ENCODE measurements around the gene PCDH15. TPM values are rescaled to one million over a fixed set of nuclear protein-coding genes. Genes with fewer than 3 reads are reported as not detected.

Gene PCDH15
- total and polyA plus RNA-seq, 2 experiments from 2014 or later, result 0.29 to 0.66 TPM

DNA sequence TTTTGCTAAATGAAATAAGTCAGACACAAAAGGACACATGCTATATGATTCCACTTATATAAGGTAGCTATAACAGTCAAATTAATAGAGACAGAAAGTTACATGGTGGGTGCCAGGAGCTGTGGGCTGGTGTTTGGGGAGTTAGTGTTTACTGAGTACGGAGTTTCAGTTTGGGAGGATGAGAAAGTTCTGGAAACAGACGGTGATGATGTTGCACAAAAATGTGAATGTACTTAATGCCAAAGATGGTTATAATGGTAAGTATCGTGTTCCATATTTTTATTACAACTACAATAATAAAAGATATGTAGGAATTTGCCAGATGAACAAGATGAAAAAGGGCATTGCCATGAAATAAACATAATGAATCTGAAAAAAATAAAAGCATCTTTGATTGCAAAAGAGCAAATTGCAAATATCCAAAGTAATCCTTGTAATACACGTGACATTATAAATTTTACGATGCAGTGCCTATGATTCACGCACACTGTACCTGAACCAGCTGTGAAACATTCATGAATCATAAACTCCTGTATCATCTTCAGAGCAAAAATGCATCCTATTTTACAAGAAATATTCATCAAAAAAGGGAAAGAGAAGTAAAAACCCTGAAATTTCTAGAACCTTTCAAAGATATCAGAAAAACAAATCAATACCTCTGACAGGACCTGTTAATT is 676.7 kb downstream of the PCDH15 start (continued):
- TF ChIP-seq, protein P1, sequence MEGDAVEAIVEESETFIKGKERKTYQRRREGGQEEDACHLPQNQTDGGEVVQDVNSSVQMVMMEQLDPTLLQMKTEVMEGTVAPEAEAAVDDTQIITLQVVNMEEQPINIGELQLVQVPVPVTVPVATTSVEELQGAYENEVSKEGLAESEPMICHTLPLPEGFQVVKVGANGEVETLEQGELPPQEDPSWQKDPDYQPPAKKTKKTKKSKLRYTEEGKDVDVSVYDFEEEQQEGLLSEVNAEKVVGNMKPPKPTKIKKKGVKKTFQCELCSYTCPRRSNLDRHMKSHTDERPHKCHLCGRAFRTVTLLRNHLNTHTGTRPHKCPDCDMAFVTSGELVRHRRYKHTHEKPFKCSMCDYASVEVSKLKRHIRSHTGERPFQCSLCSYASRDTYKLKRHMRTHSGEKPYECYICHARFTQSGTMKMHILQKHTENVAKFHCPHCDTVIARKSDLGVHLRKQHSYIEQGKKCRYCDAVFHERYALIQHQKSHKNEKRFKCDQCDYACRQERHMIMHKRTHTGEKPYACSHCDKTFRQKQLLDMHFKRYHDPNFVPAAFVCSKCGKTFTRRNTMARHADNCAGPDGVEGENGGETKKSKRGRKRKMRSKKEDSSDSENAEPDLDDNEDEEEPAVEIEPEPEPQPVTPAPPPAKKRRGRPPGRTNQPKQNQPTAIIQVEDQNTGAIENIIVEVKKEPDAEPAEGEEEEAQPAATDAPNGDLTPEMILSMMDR (conservative IDR thresholded peaks at IDR 0.05; ENCODE audit: low read depth in 2 of 2), result no peak
- TF ChIP-seq, protein P2, sequence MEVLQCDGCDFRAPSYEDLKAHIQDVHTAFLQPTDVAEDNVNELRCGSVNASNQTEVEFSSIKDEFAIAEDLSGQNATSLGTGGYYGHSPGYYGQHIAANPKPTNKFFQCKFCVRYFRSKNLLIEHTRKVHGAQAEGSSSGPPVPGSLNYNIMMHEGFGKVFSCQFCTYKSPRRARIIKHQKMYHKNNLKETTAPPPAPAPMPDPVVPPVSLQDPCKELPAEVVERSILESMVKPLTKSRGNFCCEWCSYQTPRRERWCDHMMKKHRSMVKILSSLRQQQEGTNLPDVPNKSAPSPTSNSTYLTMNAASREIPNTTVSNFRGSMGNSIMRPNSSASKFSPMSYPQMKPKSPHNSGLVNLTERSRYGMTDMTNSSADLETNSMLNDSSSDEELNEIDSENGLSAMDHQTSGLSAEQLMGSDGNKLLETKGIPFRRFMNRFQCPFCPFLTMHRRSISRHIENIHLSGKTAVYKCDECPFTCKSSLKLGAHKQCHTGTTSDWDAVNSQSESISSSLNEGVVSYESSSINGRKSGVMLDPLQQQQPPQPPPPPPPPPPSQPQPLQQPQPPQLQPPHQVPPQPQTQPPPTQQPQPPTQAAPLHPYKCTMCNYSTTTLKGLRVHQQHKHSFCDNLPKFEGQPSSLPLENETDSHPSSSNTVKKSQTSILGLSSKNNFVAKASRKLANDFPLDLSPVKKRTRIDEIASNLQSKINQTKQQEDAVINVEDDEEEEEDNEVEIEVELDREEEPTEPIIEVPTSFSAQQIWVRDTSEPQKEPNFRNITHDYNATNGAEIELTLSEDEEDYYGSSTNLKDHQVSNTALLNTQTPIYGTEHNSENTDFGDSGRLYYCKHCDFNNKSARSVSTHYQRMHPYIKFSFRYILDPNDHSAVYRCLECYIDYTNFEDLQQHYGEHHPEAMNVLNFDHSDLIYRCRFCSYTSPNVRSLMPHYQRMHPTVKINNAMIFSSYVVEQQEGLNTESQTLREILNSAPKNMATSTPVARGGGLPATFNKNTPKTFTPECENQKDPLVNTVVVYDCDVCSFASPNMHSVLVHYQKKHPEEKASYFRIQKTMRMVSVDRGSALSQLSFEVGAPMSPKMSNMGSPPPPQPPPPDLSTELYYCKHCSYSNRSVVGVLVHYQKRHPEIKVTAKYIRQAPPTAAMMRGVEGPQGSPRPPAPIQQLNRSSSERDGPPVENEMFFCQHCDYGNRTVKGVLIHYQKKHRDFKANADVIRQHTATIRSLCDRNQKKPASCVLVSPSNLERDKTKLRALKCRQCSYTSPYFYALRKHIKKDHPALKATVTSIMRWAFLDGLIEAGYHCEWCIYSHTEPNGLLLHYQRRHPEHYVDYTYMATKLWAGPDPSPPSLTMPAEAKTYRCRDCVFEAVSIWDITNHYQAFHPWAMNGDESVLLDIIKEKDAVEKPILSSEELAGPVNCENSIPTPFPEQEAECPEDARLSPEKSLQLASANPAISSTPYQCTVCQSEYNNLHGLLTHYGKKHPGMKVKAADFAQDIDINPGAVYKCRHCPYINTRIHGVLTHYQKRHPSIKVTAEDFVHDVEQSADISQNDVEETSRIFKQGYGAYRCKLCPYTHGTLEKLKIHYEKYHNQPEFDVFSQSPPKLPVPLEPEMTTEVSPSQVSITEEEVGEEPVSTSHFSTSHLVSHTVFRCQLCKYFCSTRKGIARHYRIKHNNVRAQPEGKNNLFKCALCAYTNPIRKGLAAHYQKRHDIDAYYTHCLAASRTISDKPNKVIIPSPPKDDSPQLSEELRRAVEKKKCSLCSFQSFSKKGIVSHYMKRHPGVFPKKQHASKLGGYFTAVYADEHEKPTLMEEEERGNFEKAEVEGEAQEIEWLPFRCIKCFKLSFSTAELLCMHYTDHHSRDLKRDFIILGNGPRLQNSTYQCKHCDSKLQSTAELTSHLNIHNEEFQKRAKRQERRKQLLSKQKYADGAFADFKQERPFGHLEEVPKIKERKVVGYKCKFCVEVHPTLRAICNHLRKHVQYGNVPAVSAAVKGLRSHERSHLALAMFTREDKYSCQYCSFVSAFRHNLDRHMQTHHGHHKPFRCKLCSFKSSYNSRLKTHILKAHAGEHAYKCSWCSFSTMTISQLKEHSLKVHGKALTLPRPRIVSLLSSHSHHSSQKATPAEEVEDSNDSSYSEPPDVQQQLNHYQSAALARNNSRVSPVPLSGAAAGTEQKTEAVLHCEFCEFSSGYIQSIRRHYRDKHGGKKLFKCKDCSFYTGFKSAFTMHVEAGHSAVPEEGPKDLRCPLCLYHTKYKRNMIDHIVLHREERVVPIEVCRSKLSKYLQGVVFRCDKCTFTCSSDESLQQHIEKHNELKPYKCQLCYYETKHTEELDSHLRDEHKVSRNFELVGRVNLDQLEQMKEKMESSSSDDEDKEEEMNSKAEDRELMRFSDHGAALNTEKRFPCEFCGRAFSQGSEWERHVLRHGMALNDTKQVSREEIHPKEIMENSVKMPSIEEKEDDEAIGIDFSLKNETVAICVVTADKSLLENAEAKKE (CRISPR knock-in tag; IDR thresholded peaks at IDR 0.05), result no peak
- TF ChIP-seq EZH2 (IDR thresholded peaks at IDR 0.05; ENCODE audit: low read depth, unreplicated experiment), result no peak

- Histone ChIP-seq H3F3A (replicated peaks; ENCODE audit: low read depth) (no peaks in the 10 kb centered on the region), H2AFZ (no peak overlapping the region), H3K27me3 (ENCODE audit: insufficient read depth) (no peaks in the 10 kb centered on the region), H3K4me2 (no peak overlapping the region), H3K79me2 (replicated peaks; ENCODE audit: insufficient read depth) (no peaks in the 10 kb centered on the region), H3K4me3 (no peak overlapping the region), H3K4me1 (ENCODE audit: insufficient read depth) (no peaks in the 10 kb centered on the region), H3K36me3 (ENCODE audit: insufficient read depth) (no peaks in the 10 kb centered on the region), H4K20me1 (replicated peaks; ENCODE audit: insufficient read depth) (no peaks in the 10 kb centered on the region), H3K27ac (ENCODE audit: low read depth) (no peak overlapping the region), H3K9me2 (ENCODE audit: insufficient read depth) (peaks cover under 1% of the 10 kb centered on the region; the same call in 1 of the 2 replicates)
- DNase-seq (ENCODE audit: low spot score), result no peak
- H3K9me3 Mint-ChIP-seq, result peaks cover 21% of the 10 kb centered on the region
- peaks cover 17% of the 10 kb centered on the region; the same call in 2 of the 3 replicates for H3K36me3 Mint-ChIP-seq (ENCODE audit: low read depth)
- H3K4me3 Mint-ChIP-seq, result no peak overlapping the region
- no peak for ATAC-seq
- no peaks in the 10 kb centered on the region for H3K4me1 Mint-ChIP-seq
- peaks cover 2% of the 10 kb centered on the region for H3K27me3 Mint-ChIP-seq (ENCODE audit: insufficient read depth, low read depth, poor library complexity)
- no peak overlapping the region for H3K27ac Mint-ChIP-seq
- TF ChIP-seq STAT1 (IDR thresholded peaks at IDR 0.05; ENCODE audit: unreplicated experiment) (no peak), EZH2 (IDR thresholded peaks at IDR 0.05; ENCODE audit: low read depth, unreplicated experiment) (no peak), CREB1 (CRISPR knock-in tag; IDR thresholded peaks at IDR 0.05; ENCODE audit: low read depth) (no peak), POLR2AphosphoS5 (IDR thresholded peaks at IDR 0.05; ENCODE audit: low read depth) (no peak), NANOG (IDR thresholded peaks at IDR 0.05; ENCODE audit: borderline replicate concordance) (no peak), EZH2phosphoT487 (IDR thresholded peaks at IDR 0.05; ENCODE audit: unreplicated experiment) (no peak), JUNB (IDR thresholded peaks at IDR 0.05; ENCODE audit: unreplicated experiment) (no peak)
- TF ChIP-seq, protein P3, sequence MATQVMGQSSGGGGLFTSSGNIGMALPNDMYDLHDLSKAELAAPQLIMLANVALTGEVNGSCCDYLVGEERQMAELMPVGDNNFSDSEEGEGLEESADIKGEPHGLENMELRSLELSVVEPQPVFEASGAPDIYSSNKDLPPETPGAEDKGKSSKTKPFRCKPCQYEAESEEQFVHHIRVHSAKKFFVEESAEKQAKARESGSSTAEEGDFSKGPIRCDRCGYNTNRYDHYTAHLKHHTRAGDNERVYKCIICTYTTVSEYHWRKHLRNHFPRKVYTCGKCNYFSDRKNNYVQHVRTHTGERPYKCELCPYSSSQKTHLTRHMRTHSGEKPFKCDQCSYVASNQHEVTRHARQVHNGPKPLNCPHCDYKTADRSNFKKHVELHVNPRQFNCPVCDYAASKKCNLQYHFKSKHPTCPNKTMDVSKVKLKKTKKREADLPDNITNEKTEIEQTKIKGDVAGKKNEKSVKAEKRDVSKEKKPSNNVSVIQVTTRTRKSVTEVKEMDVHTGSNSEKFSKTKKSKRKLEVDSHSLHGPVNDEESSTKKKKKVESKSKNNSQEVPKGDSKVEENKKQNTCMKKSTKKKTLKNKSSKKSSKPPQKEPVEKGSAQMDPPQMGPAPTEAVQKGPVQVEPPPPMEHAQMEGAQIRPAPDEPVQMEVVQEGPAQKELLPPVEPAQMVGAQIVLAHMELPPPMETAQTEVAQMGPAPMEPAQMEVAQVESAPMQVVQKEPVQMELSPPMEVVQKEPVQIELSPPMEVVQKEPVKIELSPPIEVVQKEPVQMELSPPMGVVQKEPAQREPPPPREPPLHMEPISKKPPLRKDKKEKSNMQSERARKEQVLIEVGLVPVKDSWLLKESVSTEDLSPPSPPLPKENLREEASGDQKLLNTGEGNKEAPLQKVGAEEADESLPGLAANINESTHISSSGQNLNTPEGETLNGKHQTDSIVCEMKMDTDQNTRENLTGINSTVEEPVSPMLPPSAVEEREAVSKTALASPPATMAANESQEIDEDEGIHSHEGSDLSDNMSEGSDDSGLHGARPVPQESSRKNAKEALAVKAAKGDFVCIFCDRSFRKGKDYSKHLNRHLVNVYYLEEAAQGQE (IDR thresholded peaks at IDR 0.05; ENCODE audit: unreplicated experiment), result no peak
- TF ChIP-seq, protein P1 (conservative IDR thresholded peaks at IDR 0.05; ENCODE audit: low read depth in 2 of 2), result no peak
Observed at GRCh38 chr10:54120806-54121205, 680.2 kb downstream of the PCDH15 start.
